T47D (cell line): ENCODE data around the gene SUMF2.
"Not testable (repeated sequence)": the region's sequence is repeated elsewhere in the genome, so short reads cannot be mapped to it uniquely, and the experiment has no call there.

Experiments
- DNase-seq, 2 experiments: peaks; one replicate each; pipeline versions ENCODE4 v3.0.0 to v3.0.0-alpha.2; 2011 to 2012; ENCODE audit warnings: low read depth in 1 of 2, low spot score in 1 of 2
- JUND ChIP-seq: IDR thresholded peaks from 2 replicates; pipeline ENCODE4 v1.6.1; 2012; ENCODE audit warnings: low read depth
- in situ Hi-C: cut with HindIII; loops from 2 replicates; pipeline ENCODE4 v1.10.0; 2016; ENCODE audit warnings: low sequenced_read_pairs, low pct_unique_long_range_greater_than_20kb

The SUMF2 gene

GRCh38 chr7:56063882-56064625 lies at the start of gene SUMF2:
SUMF2 (plus strand) TSS chr7:56064286; CDS start chr7:56064312, 26 bp downstream.
- in situ Hi-C loops: no loop called here
- TF ChIP-seq JUND: no peak
- DNase-seq: peak; percentile 94 to 99

DNA sequence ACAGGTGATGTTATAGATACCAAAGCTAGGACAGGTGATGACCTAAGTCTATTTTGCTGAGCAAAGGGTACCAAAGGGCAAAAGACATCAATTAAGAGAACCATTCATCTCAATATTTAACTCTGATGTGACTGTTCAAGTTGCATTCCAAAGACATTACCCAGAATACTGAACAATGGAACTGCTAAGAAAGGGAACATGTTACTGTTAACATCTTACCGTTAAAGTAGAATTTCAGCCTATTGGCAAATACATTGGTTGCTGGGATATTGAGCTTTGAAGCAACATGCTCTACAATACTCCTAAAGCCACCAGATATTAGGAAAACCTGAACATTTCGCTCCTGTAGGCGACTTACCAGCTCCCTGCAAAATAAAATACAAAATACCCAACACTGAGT lies 47.1 kb upstream of the SUMF2 start:
- DNase-seq, in situ Hi-C loops: not testable (repeated sequence)

DNA sequence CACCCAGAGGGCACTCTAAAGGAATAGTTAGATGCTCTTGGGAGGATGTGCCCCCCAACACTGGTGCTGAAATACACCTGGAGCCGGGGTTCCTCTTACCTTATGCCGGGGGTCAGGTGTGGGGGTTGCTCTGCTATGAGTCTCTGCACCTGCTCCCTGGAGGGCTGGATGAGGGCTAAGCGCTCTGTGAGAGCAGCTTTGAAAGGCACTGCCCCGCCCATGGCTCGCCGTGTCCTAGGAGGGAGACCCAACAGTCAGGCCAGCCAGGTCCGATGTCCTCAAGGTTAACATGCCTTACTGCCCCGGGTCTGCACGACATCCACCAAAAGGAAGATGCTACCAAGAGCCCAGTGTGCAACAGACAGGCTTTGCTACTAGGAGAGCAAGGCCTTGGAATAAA lies 44.6 kb upstream of the SUMF2 start:
- in situ Hi-C loops: no loop called here
- TF ChIP-seq JUND: no peak
- DNase-seq: no peak

GRCh38 chr7:56023500-56023899 lies 40.6 kb upstream of the SUMF2 start:
- TF ChIP-seq JUND: no peak
- no peak for DNase-seq
- in situ Hi-C loops: no loop called here

GRCh38 chr7:56026538-56026937 lies 37.5 kb upstream of the SUMF2 start:
- in situ Hi-C loops: no loop called here
- DNase-seq: no peak
- no peak for TF ChIP-seq JUND

DNA sequence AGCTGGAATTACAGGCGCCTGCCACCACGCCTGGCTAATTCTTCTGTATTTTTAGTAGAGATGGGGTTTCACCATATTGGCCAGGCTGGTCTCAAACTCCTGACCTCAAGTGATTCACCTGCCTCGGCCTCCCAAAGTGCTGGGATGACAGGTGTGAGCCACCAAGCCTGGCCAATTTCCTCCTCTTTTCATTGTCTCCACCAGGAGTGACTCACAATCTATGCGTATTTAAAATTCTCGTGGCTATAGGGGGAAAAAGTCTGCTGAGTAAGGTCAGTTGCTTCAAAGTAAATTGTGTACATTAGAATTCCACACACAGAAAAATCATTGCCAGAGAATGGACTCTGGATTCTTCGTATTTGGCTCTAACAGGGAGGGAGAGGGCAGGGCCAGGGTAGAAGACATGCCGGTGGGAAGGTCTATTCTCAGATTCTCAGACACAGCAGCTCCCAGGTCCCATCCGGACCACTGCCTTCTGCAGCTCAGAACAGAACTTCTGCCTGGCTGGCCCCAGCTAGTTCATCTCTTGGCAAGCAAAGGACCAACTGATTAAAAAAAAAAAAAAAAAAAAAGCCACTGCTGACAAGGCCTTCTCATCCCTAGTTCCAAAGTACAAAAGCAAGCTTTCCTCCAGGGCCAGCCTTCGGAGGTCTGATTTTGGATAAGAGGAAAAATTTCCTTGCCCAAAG lies 35.0 kb upstream of the SUMF2 start:
- TF ChIP-seq JUND: no peak
- DNase-seq: peak in 1 of 2 experiments; percentile 32
- in situ Hi-C loops: no loop called here

DNA sequence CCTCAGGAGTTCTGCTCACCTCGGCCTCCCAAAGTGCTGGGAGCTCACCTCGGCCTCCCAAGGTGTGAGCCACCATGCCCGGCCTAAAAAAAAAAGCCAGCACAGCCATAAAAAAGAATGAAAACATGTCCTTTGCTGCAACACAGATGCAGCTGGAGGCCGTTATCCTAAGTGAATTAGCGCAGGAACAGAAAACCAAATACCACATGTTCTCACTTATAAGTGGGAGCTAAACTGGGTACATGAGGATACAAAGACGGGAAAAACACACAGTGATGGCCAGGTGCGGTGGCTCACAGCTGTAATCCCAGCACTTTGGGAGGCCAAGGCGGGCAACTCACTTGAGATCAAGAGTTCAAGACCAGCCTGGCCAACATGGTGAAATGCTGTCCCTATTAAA lies 33.7 kb upstream of the SUMF2 start:
- no peak for DNase-seq
- no peak for TF ChIP-seq JUND
- in situ Hi-C loops: no loop called here

- in situ Hi-C loops: not testable (repeated sequence)
These were observed 32.5 kb upstream of the SUMF2 start for GRCh38 chr7:56031556-56031955.

GRCh38 chr7:56032578-56032977 lies 31.5 kb upstream of the SUMF2 start:
- in situ Hi-C loops, DNase-seq: not testable (repeated sequence)

More at GRCh38 chr7:56031556-56031955, 32.5 kb upstream of the SUMF2 start:
- DNase-seq: not testable (repeated sequence)

- peak; percentile 82 to 92 for DNase-seq
- in situ Hi-C loops: no loop called here
- TF ChIP-seq JUND: no peak
These were observed 30.2 kb upstream of the SUMF2 start for GRCh38 chr7:56033671-56034432.

- no peak for DNase-seq
- TF ChIP-seq JUND: no peak
- in situ Hi-C loops: no loop called here
These were observed 23.4 kb upstream of the SUMF2 start for GRCh38 chr7:56040730-56041129.

- DNase-seq, in situ Hi-C loops: not testable (repeated sequence)
These were observed 18.3 kb upstream of the SUMF2 start for GRCh38 chr7:56045758-56046157.

DNA sequence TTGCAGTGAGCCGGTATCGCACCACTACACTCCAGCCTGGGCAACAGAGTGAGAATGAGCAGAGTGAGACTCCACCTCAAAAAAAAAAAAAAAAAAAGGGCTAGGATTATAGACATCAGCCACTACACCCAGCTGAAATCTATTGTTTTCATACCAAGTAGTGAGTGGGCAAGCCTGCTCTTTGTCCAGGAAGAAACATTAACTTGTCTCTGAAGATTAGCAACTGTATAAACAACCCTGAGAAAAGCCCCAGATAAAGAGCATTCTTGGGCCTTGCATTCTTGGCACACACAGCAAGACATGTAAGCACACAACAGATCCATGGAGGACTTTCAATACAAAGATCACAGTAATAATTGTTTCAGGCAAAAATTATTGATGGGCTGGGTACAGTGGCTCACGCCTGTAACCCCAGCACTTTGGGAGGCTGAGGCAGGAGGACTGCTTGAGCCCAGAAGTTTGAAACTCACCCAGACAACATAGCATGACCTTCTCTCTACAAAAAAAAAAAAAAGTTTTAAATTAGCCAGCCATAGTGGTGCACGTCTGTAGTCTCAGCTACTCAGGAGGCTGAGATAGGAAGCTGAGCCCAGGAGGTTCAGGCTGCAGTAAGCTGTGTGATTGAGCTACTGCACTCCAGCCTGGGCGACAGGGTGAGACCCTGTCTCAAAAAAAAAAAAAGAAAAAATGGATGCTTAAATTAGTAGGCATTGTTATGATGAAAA lies 17.2 kb upstream of the SUMF2 start:
- DNase-seq: peak in 1 of 2 experiments; percentile 38
- no peak for TF ChIP-seq JUND
- in situ Hi-C loops: no loop called here

DNA sequence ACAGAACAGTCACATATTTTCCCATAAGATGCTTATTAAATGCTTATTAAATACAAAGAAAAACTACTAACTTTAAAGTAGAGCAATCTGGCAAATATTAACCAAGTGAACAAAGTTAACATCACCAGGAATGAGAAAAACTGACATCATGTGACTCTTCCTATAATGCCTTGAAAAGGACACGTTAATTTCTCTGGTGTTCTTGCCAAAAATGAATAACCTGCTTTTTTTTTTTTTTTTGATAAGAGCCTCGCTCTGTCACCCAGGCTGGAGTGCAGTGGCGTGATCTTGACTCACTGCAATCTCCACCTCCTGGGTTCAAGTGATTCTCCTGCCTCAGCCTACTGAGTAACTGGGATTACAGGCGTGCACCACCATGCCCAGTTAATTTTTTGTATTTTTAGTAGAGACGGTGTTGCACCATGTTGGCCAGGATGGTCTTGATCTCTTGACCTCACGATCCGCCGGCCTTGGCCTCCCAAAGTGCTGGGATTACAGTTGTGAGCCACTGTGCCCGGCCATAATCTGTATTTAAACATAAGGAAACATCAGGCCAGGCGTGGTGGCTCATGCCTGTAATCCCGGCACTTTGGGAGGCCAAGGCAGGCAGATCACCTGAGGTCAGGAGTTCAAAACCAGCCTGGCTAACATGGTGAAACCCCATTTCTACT lies 16.5 kb upstream of the SUMF2 start:
- in situ Hi-C loops: not testable (repeated sequence)

More for the DNA sequence above, 16.5 kb upstream of the SUMF2 start:
- DNase-seq: not testable (repeated sequence)
